Astrocyte (in vitro differentiated cells and primary cell): ENCODE measurements around the gene UBE2E2. TPM values are rescaled to one million over a fixed set of nuclear protein-coding genes. Genes with fewer than 3 reads are reported as not detected.

Source experiments
- DNase-seq: peaks from one replicate; pipeline ENCODE4 v3.0.0-alpha.2; 2010; ENCODE audit warnings: low read depth
- FAIRE-seq: peaks from 2 replicates; lab custom pipeline; 2011; peaks lifted over from hg19 to GRCh38; lab: Jason Lieb, UNC
- H2AFZ ChIP-seq: 2 replicates; pipeline ENCODE4 v1.6.0; 2012; ENCODE audit warnings: low read depth, low read length, inconsistent platforms
- H3K27ac ChIP-seq: 2 replicates; pipeline ENCODE4 v1.5.1; 2011; ENCODE audit warnings: low read depth, low read length, inconsistent platforms
- H3K27me3 ChIP-seq: 2 replicates; pipeline ENCODE4 v1.6.0; 2011; ENCODE audit warnings: low read length, inconsistent platforms; ENCODE audit not compliant: insufficient read depth
- H3K36me3 ChIP-seq: 2 replicates; pipeline ENCODE4 v1.5.1; 2011; ENCODE audit warnings: low read length, inconsistent platforms; ENCODE audit not compliant: insufficient read depth
- H3K4me1 ChIP-seq: 2 replicates; pipeline ENCODE4 v1.5.1; 2011; ENCODE audit warnings: low read length, inconsistent platforms; ENCODE audit not compliant: insufficient read depth
- H3K4me2 ChIP-seq: 2 replicates; pipeline ENCODE4 v1.6.0; 2012; ENCODE audit warnings: low read length, inconsistent platforms
- H3K4me3 ChIP-seq: 2 replicates; pipeline ENCODE4 v1.5.1; 2011; ENCODE audit warnings: low read depth, mild to moderate bottlenecking, low read length, inconsistent platforms; ENCODE audit not compliant: insufficient read depth
- H3K79me2 ChIP-seq: 2 replicates; pipeline ENCODE4 v1.6.0; 2012; ENCODE audit warnings: mild to moderate bottlenecking, low read length, inconsistent platforms; ENCODE audit not compliant: insufficient read depth
- H3K9ac ChIP-seq: 2 replicates; pipeline ENCODE4 v1.6.0; 2012; ENCODE audit warnings: mild to moderate bottlenecking, low read length, inconsistent platforms
- H3K9me3 ChIP-seq: 2 replicates; pipeline ENCODE4 v1.5.1; 2012; ENCODE audit warnings: low read depth, mild to moderate bottlenecking, low read length, inconsistent platforms; ENCODE audit not compliant: insufficient read depth
- H4K20me1 ChIP-seq: 2 replicates; pipeline ENCODE4 v1.6.0; 2012; ENCODE audit warnings: low read length, inconsistent platforms; ENCODE audit not compliant: insufficient read depth
- H3K27ac Mint-ChIP-seq: one replicate; pipeline ENCODE4 v1.8.0; 2021; ENCODE audit warnings: mild to moderate bottlenecking, mixed read lengths; ENCODE audit not compliant: unreplicated experiment
- H3K27me3 Mint-ChIP-seq: one replicate; pipeline ENCODE4 v1.8.0; 2021; ENCODE audit warnings: low read depth, mixed read lengths; ENCODE audit not compliant: unreplicated experiment
- H3K36me3 Mint-ChIP-seq: one replicate; pipeline ENCODE4 v1.8.0; 2021; ENCODE audit warnings: low read depth, mixed read lengths; ENCODE audit not compliant: unreplicated experiment
- H3K4me1 Mint-ChIP-seq: one replicate; pipeline ENCODE4 v1.8.0; 2021; ENCODE audit warnings: low read depth, mixed read lengths; ENCODE audit not compliant: unreplicated experiment
- H3K4me3 Mint-ChIP-seq: one replicate; pipeline ENCODE4 v1.8.0; 2021; ENCODE audit warnings: mild to moderate bottlenecking, moderate library complexity, mixed read lengths; ENCODE audit not compliant: unreplicated experiment
- H3K9me3 Mint-ChIP-seq: one replicate; pipeline ENCODE4 v1.8.0; 2021; ENCODE audit warnings: mild to moderate bottlenecking, mixed read lengths; ENCODE audit not compliant: unreplicated experiment
- CTCF ChIP-seq: IDR thresholded peaks from 2 replicates; pipeline ENCODE4 v1.5.1; 2011; ENCODE audit warnings: low read depth, mild to moderate bottlenecking, inconsistent platforms, low read length, moderate library complexity; ENCODE audit not compliant: insufficient read depth
- EZH2 ChIP-seq: IDR thresholded peaks from 2 replicates; pipeline ENCODE4 v1.6.1; 2012; ENCODE audit warnings: mild to moderate bottlenecking, low read length, inconsistent platforms; ENCODE audit not compliant: insufficient read depth
- total RNA-seq: library from RNA; stranded (reverse); gene quantifications from 2 replicates; pipeline ENCODE4 v1.2.1, GENCODE V29; 2021

Gene UBE2E2
- total RNA-seq, 1 donor from 2014 or later: 89.8 TPM

DNA sequence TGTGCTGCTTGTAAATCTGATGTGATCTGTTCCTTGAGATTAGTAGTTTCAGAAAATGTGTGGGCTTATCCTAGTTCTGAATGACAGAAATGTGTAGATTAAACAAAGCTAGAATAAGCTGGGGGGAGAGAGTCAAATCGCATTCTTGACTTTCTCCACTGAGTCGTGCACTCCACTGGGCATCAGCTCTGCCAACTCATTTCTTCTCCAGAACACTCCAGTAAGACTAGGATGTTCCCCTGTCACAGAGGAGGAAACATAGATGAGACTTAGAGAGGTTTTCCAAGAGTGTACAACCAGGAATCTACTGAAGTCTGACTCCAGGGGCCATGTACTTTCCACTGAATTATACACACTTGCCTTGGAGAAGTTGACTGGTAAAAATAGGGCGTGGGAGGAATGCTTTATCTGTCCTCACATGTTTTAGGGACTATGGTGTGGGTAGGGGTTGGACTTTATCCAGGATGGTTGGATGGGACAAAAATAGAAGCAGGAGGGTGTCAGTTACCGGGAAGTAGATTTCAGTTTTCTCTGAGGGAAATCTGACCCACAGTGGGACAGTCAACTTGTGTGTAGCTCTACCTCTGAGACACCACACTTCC, 298.2 kb downstream of the UBE2E2 start:
- peak; percentile 13 for DNase-seq
- H3K4me1 ChIP-seq: no peaks in the 10 kb centered on the region
- H3K9me3 ChIP-seq: no peaks in the 10 kb centered on the region
- Mint-ChIP-seq H3K9me3 (no peaks in the 10 kb centered on the region), H3K4me3 (no peak overlapping the region), H3K27ac (no peak overlapping the region), H3K27me3 (no peaks in the 10 kb centered on the region), H3K36me3 (no peaks in the 10 kb centered on the region), H3K4me1 (peaks cover 19% of the 10 kb centered on the region)
- no peak overlapping the region for H3K27ac ChIP-seq
- H3K27me3 ChIP-seq: no peaks in the 10 kb centered on the region
- no peaks in the 10 kb centered on the region for H3K79me2 ChIP-seq
- no peak overlapping the region for H2AFZ ChIP-seq
- no peak overlapping the region for H3K4me2 ChIP-seq
- no peak overlapping the region for H3K4me3 ChIP-seq
- H4K20me1 ChIP-seq: peaks cover 6% of the 10 kb centered on the region
- no peak for FAIRE-seq
- no peak overlapping the region for H3K9ac ChIP-seq
- TF ChIP-seq CTCF: no peak
- TF ChIP-seq EZH2: no peak
- no peaks in the 10 kb centered on the region for H3K36me3 ChIP-seq

DNA sequence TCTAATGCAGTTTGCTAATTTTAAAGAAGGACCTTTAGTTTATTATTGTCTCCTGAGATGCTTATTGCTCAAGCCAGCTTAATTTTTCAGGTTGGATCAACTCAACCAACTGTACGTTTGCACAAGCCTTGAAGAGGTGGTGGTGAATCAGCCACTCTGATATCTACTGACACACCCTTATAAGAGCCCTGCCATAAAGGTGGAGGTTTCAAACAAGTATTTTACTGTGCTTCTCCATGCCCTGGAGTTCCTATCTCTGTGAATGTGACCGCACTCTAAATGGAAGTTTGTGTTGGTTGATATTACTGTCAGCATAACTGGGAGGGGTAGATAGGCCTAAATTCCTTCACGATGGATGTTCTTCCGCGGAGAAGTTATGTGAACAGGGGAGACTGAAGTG, 305.3 kb downstream of the UBE2E2 start:
- DNase-seq (no peak), FAIRE-seq (no peak)
- Histone ChIP-seq H3K36me3 (no peaks in the 10 kb centered on the region), H3K79me2 (no peaks in the 10 kb centered on the region), H3K27me3 (no peaks in the 10 kb centered on the region), H3K4me2 (no peak overlapping the region), H4K20me1 (no peaks in the 10 kb centered on the region), H2AFZ (no peak overlapping the region), H3K9ac (no peak overlapping the region), H3K4me1 (no peaks in the 10 kb centered on the region), H3K4me3 (no peak overlapping the region), H3K9me3 (no peaks in the 10 kb centered on the region), H3K27ac (no peak overlapping the region)
- H3K27me3 Mint-ChIP-seq: no peaks in the 10 kb centered on the region
- H3K4me3 Mint-ChIP-seq: no peak overlapping the region
- TF ChIP-seq EZH2 (no peak), CTCF (no peak)
- H3K9me3 Mint-ChIP-seq: no peaks in the 10 kb centered on the region
- peaks cover 1% of the 10 kb centered on the region for H3K4me1 Mint-ChIP-seq
- H3K36me3 Mint-ChIP-seq: peaks cover 2% of the 10 kb centered on the region
- no peak overlapping the region for H3K27ac Mint-ChIP-seq

GRCh38 chr3:23518441-23518840, 315.3 kb downstream of the UBE2E2 start:
- H3K9me3 ChIP-seq: no peaks in the 10 kb centered on the region
- Mint-ChIP-seq H3K9me3 (no peaks in the 10 kb centered on the region), H3K4me3 (no peak overlapping the region), H3K27ac (no peak overlapping the region), H3K27me3 (no peaks in the 10 kb centered on the region), H3K36me3 (no peaks in the 10 kb centered on the region), H3K4me1 (peaks cover 7% of the 10 kb centered on the region)
- no peak for TF ChIP-seq CTCF
- TF ChIP-seq EZH2: no peak
- no peak overlapping the region for H2AFZ ChIP-seq
- H4K20me1 ChIP-seq: no peaks in the 10 kb centered on the region
- H3K9ac ChIP-seq: no peak overlapping the region
- no peaks in the 10 kb centered on the region for H3K27me3 ChIP-seq
- H3K4me2 ChIP-seq: no peak overlapping the region
- H3K27ac ChIP-seq: no peak overlapping the region
- H3K36me3 ChIP-seq: no peaks in the 10 kb centered on the region
- FAIRE-seq (no peak), DNase-seq (no peak)
- H3K79me2 ChIP-seq: no peaks in the 10 kb centered on the region
- H3K4me1 ChIP-seq: no peaks in the 10 kb centered on the region
- no peak overlapping the region for H3K4me3 ChIP-seq
